H9 (cell line): ENCODE measurements around the gene CFAP299. TPM values are rescaled to one million over a fixed set of nuclear protein-coding genes. Genes with fewer than 3 reads are reported as not detected.

Experiments used
- DNase-seq: peaks from one replicate; pipeline ENCODE4 v3.0.0-alpha.2; 2017
- H2AFZ ChIP-seq: one replicate; pipeline ENCODE4 v1.6.1; 2013; ENCODE audit warnings: mild to moderate bottlenecking, low read length, control low read depth, moderate library complexity
- H2AK5ac ChIP-seq: 2 replicates; pipeline ENCODE4 v1.6.1; 2013; ENCODE audit warnings: low read length, control low read depth, mixed read lengths; ENCODE audit not compliant: insufficient read length
- H2BK120ac ChIP-seq: one replicate; pipeline ENCODE4 v1.6.1; 2013; ENCODE audit warnings: low read depth, mild to moderate bottlenecking, low read length, control low read depth, inconsistent platforms; ENCODE audit not compliant: poor library complexity, severe bottlenecking
- H2BK12ac ChIP-seq: 2 replicates; pipeline ENCODE4 v1.6.1; 2013; ENCODE audit warnings: low read length, control low read depth, mixed read lengths, low read depth; ENCODE audit not compliant: insufficient read length
- H2BK15ac ChIP-seq: 2 replicates; pipeline ENCODE4 v1.6.1; 2013; ENCODE audit warnings: low read depth, low read length, control low read depth
- H2BK20ac ChIP-seq: one replicate; pipeline ENCODE4 v1.6.1; 2013; ENCODE audit warnings: low read depth, mild to moderate bottlenecking, low read length, control low read depth, inconsistent platforms; ENCODE audit not compliant: poor library complexity, severe bottlenecking
- H2BK5ac ChIP-seq: 2 replicates; pipeline ENCODE4 v1.6.1; 2013; ENCODE audit warnings: low read length, control low read depth, mixed read lengths; ENCODE audit not compliant: insufficient read length
- H3K14ac ChIP-seq: 2 replicates; pipeline ENCODE4 v1.6.1; 2013; ENCODE audit warnings: low read length, control low read depth; ENCODE audit not compliant: insufficient read depth
- H3K18ac ChIP-seq: 2 replicates; pipeline ENCODE4 v1.6.1; 2013; ENCODE audit warnings: low read depth, mild to moderate bottlenecking, mixed read lengths, low read length, control low read depth; ENCODE audit not compliant: insufficient read length
- H3K23ac ChIP-seq: 2 replicates; pipeline ENCODE4 v1.6.1; 2013; ENCODE audit warnings: low read length, control low read depth, mixed read lengths, low read depth; ENCODE audit not compliant: insufficient read length
- H3K23me2 ChIP-seq: 2 replicates; pipeline ENCODE4 v1.6.1; 2013; ENCODE audit warnings: low read depth, mild to moderate bottlenecking, mixed read lengths, low read length, control low read depth; ENCODE audit not compliant: insufficient read length, poor library complexity, severe bottlenecking
- H3K27ac ChIP-seq: 2 replicates; pipeline ENCODE4 v1.5.1; 2013; ENCODE audit warnings: low read length, control low read depth, mixed read lengths, low read depth; ENCODE audit not compliant: insufficient read length
- H3K27me3 ChIP-seq: 2 replicates; pipeline ENCODE4 v1.6.1; 2013; ENCODE audit warnings: low read length, control low read depth, inconsistent platforms; ENCODE audit not compliant: insufficient read depth
- H3K4ac ChIP-seq: 2 replicates; pipeline ENCODE4 v1.6.1; 2013; ENCODE audit warnings: low read depth, mild to moderate bottlenecking, control low read depth, inconsistent platforms, low read length, moderate library complexity
- H3K4me1 ChIP-seq: 2 replicates; pipeline ENCODE4 v1.6.1; 2013; ENCODE audit warnings: low read length, control low read depth, inconsistent platforms; ENCODE audit not compliant: insufficient read depth
- H3K4me2 ChIP-seq: 2 replicates; pipeline ENCODE4 v1.6.1; 2013; ENCODE audit warnings: low read length, control low read depth, mixed read lengths; ENCODE audit not compliant: insufficient read length, insufficient read depth
- H3K56ac ChIP-seq: 2 replicates; pipeline ENCODE4 v1.6.1; 2013; ENCODE audit warnings: low read depth, mild to moderate bottlenecking, mixed read lengths, low read length, control low read depth; ENCODE audit not compliant: insufficient read length
- H3K79me1 ChIP-seq: 2 replicates; pipeline ENCODE4 v1.6.1; 2013; ENCODE audit warnings: low read depth, mild to moderate bottlenecking, moderate library complexity, low read length, control low read depth, inconsistent platforms; ENCODE audit not compliant: insufficient read depth, poor library complexity, severe bottlenecking
- H3K79me2 ChIP-seq: 2 replicates; pipeline ENCODE4 v1.6.1; 2013; ENCODE audit warnings: low read length, control low read depth, inconsistent platforms; ENCODE audit not compliant: insufficient read depth
- H3K9ac ChIP-seq: 2 replicates; pipeline ENCODE4 v1.6.1; 2013; ENCODE audit warnings: low read length, control low read depth, mixed read lengths; ENCODE audit not compliant: insufficient read length; ENCODE audit errors: extremely low read depth
- H3K9me3 ChIP-seq: one replicate; pipeline ENCODE4 v1.6.1; 2013; ENCODE audit warnings: low read depth, low read length, inconsistent platforms; ENCODE audit not compliant: control insufficient read depth
- H3T11ph ChIP-seq: one replicate; pipeline ENCODE4 v1.6.1; 2013; ENCODE audit warnings: mild to moderate bottlenecking, low read length, control low read depth, inconsistent platforms
- H4K20me1 ChIP-seq: one replicate; pipeline ENCODE4 v1.6.1; 2013; ENCODE audit not compliant: control insufficient read depth, insufficient read length, insufficient read depth
- H4K5ac ChIP-seq: 2 replicates; pipeline ENCODE4 v1.6.1; 2013; ENCODE audit warnings: low read depth, mild to moderate bottlenecking, mixed read lengths, low read length, control low read depth; ENCODE audit not compliant: insufficient read length
- H4K8ac ChIP-seq: replicated peaks from 2 replicates; pipeline ENCODE4 v1.6.1; 2013; ENCODE audit warnings: low read length, control low read depth, mixed read lengths, low read depth; ENCODE audit not compliant: insufficient read length
- H4K91ac ChIP-seq: 2 replicates; pipeline ENCODE4 v1.6.1; 2013; ENCODE audit warnings: low read depth, mild to moderate bottlenecking, moderate library complexity, mixed read lengths, low read length, control low read depth; ENCODE audit not compliant: insufficient read length
- H3K27ac Mint-ChIP-seq, 3 experiments: 2 replicates in 2 of 3; 3 replicates in 1 of 3; pipeline ENCODE4 v1.8.0; 2020 to 2021; ENCODE audit warnings: mixed read lengths in 3 of 3, mild to moderate bottlenecking in 1 of 3, moderate library complexity in 1 of 3
- H3K27me3 Mint-ChIP-seq: 2 replicates; pipeline ENCODE4 v1.8.0; 2021; ENCODE audit warnings: low read depth, mild to moderate bottlenecking, moderate library complexity, mixed read lengths
- H3K36me3 Mint-ChIP-seq, 3 experiments: 2 replicates in 2 of 3; 3 replicates in 1 of 3; pipeline ENCODE4 v1.8.0; 2020 to 2021; ENCODE audit warnings: low read depth in 3 of 3, mixed read lengths in 3 of 3; ENCODE audit not compliant: insufficient read depth in 1 of 3
- H3K4me1 Mint-ChIP-seq, 2 experiments: 2 replicates each; pipeline ENCODE4 v1.8.0; 2020; ENCODE audit warnings: mixed read lengths in 2 of 2
- H3K4me3 Mint-ChIP-seq, 2 experiments: 2 replicates in 1 of 2; 3 replicates in 1 of 2; pipeline ENCODE4 v1.8.0; 2020 to 2021; ENCODE audit warnings: mild to moderate bottlenecking in 2 of 2, mixed read lengths in 2 of 2, moderate library complexity in 1 of 2
- H3K9me3 Mint-ChIP-seq, 2 experiments: 2 replicates in 1 of 2; 3 replicates in 1 of 2; pipeline ENCODE4 v1.8.0; 2020; ENCODE audit warnings: mild to moderate bottlenecking in 2 of 2, mixed read lengths in 2 of 2, moderate library complexity in 1 of 2
- WGBS: extraction: QIAGEN DNeasy Blood & Tissue Kit; methylation state at CpG from one replicate; pipeline ENCODE4 v1.1.7; 2013; ENCODE audit warnings: missing lambda C conversion rate, low lambda C conversion rate, mixed read lengths; ENCODE audit not compliant: insufficient read length; ENCODE audit errors: extremely low coverage; 5-methylcytosine and 5-hydroxymethylcytosine counted together
- total RNA-seq: library from RNA; stranded (reverse); gene quantifications from 2 replicates; pipeline ENCODE4 v1.2.1, GENCODE V29; 2021
- TF ChIP-seq, protein P1 (sequence below): fragments of 200-600 bp; sonication (generic); conservative IDR thresholded peaks from 3 replicates; pipeline ENCODE4 v1.8.0; 2021; ENCODE audit warnings: antibody characterized with exemption, mild to moderate bottlenecking

CFAP299 gene
- total RNA-seq, 1 experiment from 2014 or later = not detected

DNA sequence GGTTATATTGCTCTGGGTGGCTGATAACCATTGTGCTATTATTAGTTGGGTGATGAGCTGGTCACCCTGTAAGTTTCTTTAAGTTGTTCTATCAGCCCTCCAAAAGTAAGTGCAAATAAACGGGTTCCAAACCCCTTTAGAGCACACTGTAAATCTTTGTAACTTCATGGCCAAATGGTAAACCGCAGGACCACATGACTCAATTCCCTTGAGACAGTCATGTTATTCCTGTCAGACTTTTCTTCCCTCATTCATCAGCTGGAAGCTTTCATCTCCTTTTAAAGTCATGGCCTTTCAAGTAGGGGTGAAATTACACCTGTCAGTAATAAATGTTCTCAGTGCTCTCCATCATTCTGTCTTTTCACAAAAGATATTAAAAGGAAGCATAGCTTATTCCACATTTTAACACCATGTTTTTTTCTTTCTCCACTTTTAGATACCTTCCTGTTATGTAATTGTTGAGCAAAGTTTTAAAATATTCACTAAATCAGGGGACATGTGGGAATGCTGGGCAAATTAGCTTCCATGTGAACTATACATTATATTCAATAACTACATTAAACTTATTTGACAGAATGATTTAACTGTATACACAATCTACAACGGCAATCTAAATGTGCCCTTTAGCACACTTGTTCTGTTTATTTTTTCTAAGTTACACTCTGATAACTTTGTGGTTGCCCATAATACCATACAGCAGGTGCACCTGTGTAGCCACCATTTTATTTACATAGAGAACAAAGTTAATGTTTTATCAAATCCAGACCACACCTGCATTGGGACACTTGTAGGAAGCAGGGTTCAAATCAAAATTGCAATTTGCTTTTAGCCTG is 275.5 kb downstream of the CFAP299 start:
- no peak overlapping the region for H3K56ac ChIP-seq
- H3K4ac ChIP-seq = no peak overlapping the region
- no peaks in the 10 kb centered on the region for H4K20me1 ChIP-seq
- no peak overlapping the region for H2BK12ac ChIP-seq
- H3K14ac ChIP-seq = no peak overlapping the region
- Mint-ChIP-seq H3K27me3 (peaks cover 3% of the 10 kb centered on the region), H3K4me3 (no peak overlapping the region), H3K36me3 (no peaks in the 10 kb centered on the region), H3K9me3 (no peaks in the 10 kb centered on the region), H3K27ac (no peak overlapping the region), H3K4me1 (peaks cover 7 to 8% of the 10 kb centered on the region in 2 experiments)
- no peak overlapping the region for H3K4me2 ChIP-seq
- WGBS = no CpG with 5 or more reads among the region's 3 CpGs
- H2BK120ac ChIP-seq = no peak overlapping the region
- DNase-seq = no peak
- no peaks in the 10 kb centered on the region for H3K27me3 ChIP-seq
- H3K79me2 ChIP-seq = no peaks in the 10 kb centered on the region
- no peak overlapping the region for H2BK5ac ChIP-seq
- H3K23ac ChIP-seq = no peak overlapping the region
- no peaks in the 10 kb centered on the region for H3K79me1 ChIP-seq
- TF ChIP-seq, protein P1, sequence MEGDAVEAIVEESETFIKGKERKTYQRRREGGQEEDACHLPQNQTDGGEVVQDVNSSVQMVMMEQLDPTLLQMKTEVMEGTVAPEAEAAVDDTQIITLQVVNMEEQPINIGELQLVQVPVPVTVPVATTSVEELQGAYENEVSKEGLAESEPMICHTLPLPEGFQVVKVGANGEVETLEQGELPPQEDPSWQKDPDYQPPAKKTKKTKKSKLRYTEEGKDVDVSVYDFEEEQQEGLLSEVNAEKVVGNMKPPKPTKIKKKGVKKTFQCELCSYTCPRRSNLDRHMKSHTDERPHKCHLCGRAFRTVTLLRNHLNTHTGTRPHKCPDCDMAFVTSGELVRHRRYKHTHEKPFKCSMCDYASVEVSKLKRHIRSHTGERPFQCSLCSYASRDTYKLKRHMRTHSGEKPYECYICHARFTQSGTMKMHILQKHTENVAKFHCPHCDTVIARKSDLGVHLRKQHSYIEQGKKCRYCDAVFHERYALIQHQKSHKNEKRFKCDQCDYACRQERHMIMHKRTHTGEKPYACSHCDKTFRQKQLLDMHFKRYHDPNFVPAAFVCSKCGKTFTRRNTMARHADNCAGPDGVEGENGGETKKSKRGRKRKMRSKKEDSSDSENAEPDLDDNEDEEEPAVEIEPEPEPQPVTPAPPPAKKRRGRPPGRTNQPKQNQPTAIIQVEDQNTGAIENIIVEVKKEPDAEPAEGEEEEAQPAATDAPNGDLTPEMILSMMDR = no peak
- H4K5ac ChIP-seq = no peak overlapping the region
- no peak overlapping the region for H2AK5ac ChIP-seq
- H2BK15ac ChIP-seq = no peak overlapping the region
- no peaks in the 10 kb centered on the region for H3K4me1 ChIP-seq
- H3K27ac ChIP-seq = no peak overlapping the region
- H2AFZ ChIP-seq = no peak overlapping the region
- no peak overlapping the region for H3K18ac ChIP-seq
- no peaks in the 10 kb centered on the region for H3K9me3 ChIP-seq
- H2BK20ac ChIP-seq = no peak overlapping the region
- no peak overlapping the region for H4K8ac ChIP-seq
- H3K9ac ChIP-seq = no peak overlapping the region
- no peaks in the 10 kb centered on the region for H3K23me2 ChIP-seq
- no peak overlapping the region for H4K91ac ChIP-seq
- no peak overlapping the region for H3T11ph ChIP-seq
